Measurements from ENCODE around the gene MAP2K1. TPM values are rescaled to one million over a fixed set of nuclear protein-coding genes. Genes with fewer than 3 reads are reported as not detected.
"Not testable (repeated sequence)": the region's sequence is repeated elsewhere in the genome, so short reads cannot be mapped to it uniquely, and the experiment has no call there.

MAP2K1 gene
- total and polyA plus RNA-seq, 2 of the 4 experiments (the other 2 are of a cell fraction), result 34.7 to 37.8 TPM

DNA sequence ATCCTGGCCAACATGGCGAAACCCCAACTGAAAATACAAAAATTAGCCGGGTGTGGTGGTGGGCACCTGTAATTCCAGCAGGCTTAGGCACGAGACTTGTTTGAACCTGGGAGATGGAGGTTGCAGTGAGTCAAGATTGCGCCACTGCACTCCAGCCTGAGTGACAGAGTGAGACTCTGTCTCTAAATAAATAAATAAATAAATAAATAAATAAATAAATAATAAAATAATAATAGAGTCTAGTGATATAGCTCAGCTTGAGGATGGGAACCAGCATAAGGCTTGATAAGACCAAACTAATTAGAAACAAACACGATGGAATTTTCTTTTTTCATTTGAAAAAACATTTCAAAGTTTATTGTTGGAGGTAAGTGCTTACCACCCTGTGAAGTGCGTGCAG is 74.6 kb downstream of the MAP2K1 start:
- H4K8ac ChIP-seq (ENCODE audit: low read depth in 2 of 2, low read length in 2 of 2); H3K36me3 ChIP-seq (ENCODE audit: control insufficient read depth, insufficient read depth, low read length); H4K5ac ChIP-seq (ENCODE audit: low read depth, low read length); H2BK120ac ChIP-seq (ENCODE audit: low read depth, low read length); H3K4me3 ChIP-seq (ENCODE audit: insufficient read depth, low read depth, low read length); intact Hi-C loops (cut with micrococcal nuclease); H4K20me1 ChIP-seq (ENCODE audit: insufficient read depth, low read length); H3K27me3 ChIP-seq (ENCODE audit: control insufficient read depth, insufficient read depth, low read length); BruUV-seq (replicated peaks); H2BK15ac ChIP-seq (ENCODE audit: low read depth, low read length); H2AK9ac ChIP-seq (replicated peaks; ENCODE audit: low read depth, low read length, poor library complexity); H2AK5ac ChIP-seq (ENCODE audit: low read depth, low read length); H3K9me3 ChIP-seq (ENCODE audit: control insufficient read depth, insufficient read depth, low read length); H3K4ac ChIP-seq (ENCODE audit: low read depth, low read length); DNase-seq; H4K91ac ChIP-seq (ENCODE audit: insufficient read depth, low read depth, low read length); H3K9ac ChIP-seq (ENCODE audit: low read depth, low read length); H2AFZ ChIP-seq (replicated peaks; ENCODE audit: low read length, poor library complexity); H3K4me1 ChIP-seq (ENCODE audit: control insufficient read depth, insufficient read depth, low read length); H2BK20ac ChIP-seq (ENCODE audit: low read depth, low read length); POLR2A ChIA-PET (ENCODE audit: unreplicated experiment); dilution Hi-C loops (cut with HindIII; ENCODE audit: low sequenced_read_pairs, unreplicated experiment); H3K18ac ChIP-seq (ENCODE audit: low read depth, low read length); in situ Hi-C loops (cut with MboI; ENCODE audit: low sequenced_read_pairs); CTCF ChIA-PET; ATAC-seq (ENCODE audit: low read depth); H3K56ac ChIP-seq (ENCODE audit: extremely low read depth, insufficient read depth, low read length); H2BK5ac ChIP-seq (ENCODE audit: low read depth, low read length, poor library complexity, severe bottlenecking); H3K4me2 ChIP-seq (ENCODE audit: low read depth, low read length); H3K27ac ChIP-seq (ENCODE audit: insufficient read depth, low read length): not testable (repeated sequence)
- H3K9me1 ChIP-seq (ENCODE audit: insufficient read depth, low read length), result peaks cover 19% of the 10 kb centered on the region
- H3K14ac ChIP-seq (replicated peaks; ENCODE audit: low read depth, low read length), result 0 out of 2 replicates have a peak overlapping the region, but pooled peaks have one; percentile 48
- no CpG with 5 or more reads among the region's 6 CpGs for WGBS, 2 experiments (ENCODE audit: extremely low coverage in 2 of 2, insufficient read length in 1 of 2)
- H3K23ac ChIP-seq (ENCODE audit: low read depth, low read length), result peak overlapping the region; percentile 46
- H3K79me1 ChIP-seq (ENCODE audit: low read depth in 1 of 2, low read length in 2 of 2), result peaks cover 30 to 52% of the 10 kb centered on the region in 2 experiments

Data from IMR-90 (cell line).